GM19035 (cell line): ENCODE measurements around the gene THOC2.
"Not testable (repeated sequence)": the region's sequence is repeated elsewhere in the genome, so short reads cannot be mapped to it uniquely, and the experiment has no call there.

Experiments used
- ATAC-seq: cut with Tn5 transposase; IDR thresholded peaks from one replicate; pipeline ENCODE4 v1.9.1; 2021; ENCODE audit not compliant: unreplicated experiment

THOC2 gene

DNA sequence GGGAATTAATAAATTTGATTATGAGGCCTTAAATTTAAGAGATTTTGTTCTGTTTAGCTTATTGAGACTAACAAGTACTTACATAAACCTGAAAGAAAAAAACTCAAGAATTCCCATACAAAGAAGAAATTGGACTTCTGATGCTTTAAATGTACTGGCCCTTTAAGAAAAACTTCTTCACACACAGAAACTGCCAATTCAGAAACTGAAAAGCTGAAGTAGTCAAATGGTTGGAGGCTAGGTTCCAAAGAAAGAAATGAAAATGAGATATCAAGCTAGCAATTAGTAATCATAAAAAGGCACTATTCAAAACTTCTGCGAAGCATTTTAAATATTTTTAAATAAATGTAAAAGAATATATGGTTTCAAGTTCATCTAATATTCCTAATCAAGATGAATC lies 151.3 kb downstream of the THOC2 start:
- peak; percentile 55 for ATAC-seq

DNA sequence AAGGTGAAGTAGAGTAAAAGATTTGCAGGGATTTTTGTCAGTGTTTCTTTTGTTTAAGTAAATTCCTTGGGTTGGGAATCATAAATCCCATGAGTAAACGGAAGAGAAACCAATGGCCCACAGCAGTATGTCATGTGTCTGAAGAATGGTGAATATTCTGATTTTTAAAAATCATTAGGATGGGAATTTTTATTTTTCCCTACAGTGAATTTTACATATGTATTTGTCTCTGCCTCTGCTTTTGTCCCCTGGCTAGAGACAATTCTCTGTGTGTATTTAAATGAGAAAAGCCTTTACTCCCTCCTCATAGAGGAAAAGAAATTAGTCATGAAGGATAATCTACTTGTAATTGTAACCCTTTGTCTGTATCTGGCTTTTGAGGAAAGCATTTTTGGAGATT lies 152.1 kb downstream of the THOC2 start:
- no peak for ATAC-seq

DNA sequence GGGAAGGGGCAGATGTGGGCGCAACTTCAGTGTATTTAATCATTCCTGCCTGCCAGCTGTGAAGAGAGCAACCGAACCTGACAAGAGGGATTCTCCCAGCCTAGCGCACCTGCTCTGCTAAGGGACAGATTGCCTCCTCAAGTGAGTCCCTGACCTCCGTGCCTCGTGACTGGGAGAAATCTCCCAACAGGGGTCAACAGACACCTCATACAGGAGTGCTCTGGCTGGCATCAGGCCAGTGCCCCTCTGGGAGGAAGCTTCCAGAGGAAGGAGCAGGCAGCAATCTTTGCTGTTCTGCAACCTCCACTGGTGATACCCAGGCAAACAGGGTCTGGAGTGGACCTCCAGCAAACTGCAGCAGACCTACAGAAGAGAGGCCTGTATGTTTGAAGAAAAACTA lies 158.8 kb downstream of the THOC2 start:
- not testable (repeated sequence) for ATAC-seq

DNA sequence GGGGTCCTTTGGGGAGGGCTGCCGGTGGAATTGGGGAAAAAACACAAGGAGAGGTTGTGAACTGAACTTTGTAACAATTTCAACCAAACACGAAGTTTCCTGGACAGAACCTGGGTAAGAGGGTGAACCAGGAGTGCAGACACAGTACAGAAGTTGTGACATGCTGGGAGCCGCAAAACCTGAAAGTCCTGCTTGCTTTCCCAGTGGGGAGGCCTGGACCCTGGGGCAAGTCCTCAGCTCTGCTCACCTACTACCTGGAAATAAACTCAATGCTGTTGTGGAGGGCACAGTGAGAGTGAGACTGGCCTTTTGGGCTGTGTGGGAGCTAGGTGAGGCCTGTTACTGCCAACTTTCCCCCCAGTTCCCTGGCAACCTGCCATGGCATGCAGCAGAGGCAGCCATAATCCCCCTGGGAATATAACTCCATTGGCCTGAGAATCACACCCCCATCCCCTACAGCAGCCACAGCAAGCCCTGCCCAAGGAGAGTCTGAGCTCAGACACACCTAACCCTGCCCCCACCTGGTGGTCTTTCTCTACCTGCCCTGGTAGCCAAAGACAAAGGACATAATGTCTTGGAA lies 162.8 kb downstream of the THOC2 start:
- no peak for ATAC-seq

DNA sequence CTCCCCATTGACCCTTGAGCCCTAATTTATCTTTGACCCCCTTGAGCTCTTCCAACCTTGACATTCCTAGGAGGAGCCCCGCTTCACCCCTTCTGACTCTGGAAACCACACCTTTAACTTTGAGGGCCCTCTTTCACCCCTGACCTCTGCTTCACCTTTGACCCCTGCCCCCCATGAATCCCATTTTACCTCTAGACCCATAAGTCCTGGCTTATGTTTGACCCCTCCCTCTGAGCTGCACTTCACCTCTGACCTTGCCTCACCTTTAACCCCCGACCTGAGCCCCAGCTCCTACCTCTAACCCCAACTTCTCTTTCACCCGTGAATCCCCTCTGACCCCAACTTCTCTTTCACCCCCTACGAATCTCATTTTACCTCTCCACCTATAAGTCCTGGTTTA lies 169.7 kb downstream of the THOC2 start:
- no peak for ATAC-seq

DNA sequence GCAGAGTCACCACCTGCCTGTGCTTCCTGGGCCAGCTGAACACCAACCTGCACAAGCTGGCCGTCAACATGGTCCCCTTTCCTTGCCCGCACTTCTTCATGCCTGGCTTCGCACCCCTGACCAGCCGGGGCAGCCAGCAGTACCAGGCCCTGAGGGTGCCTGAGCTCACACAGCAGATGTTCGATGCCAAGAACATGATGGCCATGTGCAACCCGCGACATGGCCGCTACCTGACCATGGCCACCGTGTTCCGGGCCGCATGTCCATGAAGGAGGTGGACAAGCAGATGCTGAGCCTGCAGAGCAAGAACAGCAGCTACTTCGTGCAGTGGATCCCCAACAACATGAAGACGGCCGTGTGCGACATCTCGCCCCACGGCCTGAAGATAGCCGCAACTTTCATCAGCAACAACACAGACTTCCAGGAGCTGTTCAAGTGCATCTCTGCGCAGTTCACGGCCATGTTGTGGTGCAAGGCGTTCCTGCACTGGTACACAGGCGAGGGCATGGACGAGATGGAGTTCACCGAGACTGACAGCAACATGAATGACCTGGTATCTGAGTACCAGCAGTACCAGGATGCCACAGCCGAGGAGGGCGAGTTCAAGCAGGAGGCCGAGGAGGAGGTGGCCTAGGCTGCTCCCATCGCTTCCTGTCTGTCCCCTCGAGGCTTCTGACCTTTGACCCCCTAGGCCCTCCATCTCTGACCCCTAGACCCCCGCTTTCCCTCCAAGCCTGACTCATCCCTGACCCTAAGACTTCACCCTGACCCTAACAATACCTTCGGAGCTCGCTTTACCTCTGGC lies 170.3 kb downstream of the THOC2 start:
- no peak for ATAC-seq

DNA sequence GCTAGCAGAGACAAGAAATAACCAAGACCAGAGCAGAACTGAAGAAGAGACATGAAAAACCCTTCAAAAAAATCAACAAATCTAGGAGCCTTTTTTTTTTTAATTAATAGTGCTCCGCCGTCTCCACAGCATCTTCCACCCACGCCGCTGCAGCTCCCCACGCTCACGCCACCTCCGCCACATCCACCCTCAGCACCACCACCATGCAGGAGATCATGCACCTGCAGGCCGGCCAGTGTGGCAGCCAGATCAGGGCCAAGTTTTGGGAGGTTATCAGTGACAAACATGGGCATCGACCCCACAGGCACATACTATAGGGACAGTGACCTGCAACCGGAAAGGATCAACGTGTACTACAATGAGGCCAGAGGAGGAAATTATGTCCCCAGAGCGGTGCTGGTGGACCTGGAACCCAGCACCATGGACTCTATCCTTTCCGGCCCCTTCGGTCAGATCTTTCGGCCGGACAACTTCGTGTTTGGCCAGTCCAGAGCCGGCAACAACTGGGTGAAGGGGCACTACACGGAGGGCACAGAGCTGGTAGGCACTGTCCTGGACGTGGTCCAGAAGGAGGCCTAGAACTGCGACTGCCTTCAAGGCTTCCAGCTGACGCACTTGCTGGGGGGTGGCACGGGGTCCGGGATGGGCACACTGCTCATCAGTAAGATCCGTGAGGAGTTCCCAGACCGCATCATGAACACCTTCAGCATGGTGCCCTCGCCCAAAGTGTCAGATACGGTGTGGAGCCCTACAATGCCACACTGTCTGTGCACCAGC lies 171.2 kb downstream of the THOC2 start:
- no peak for ATAC-seq

DNA sequence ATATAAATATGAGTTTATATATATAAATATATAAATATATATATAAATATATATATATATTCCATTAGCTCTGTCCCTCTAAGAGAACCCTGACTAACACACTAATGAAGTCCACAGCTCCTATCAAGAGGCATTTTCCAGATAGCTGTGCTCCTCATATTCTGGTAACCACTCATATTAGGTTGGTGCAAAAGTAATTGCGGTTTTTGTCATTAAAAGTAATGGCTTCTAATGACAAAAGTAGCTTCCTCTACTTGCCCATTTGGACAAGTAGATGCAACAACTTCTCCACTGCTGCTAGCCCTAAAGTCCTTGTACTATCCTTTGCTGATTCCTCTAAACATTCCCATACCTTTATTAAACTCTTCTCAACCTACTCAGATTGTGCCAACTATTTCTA lies 182.0 kb downstream of the THOC2 start:
- ATAC-seq, result no peak
